ENCODE data around the gene ANO7. TPM values are rescaled to one million over a fixed set of nuclear protein-coding genes. Genes with fewer than 3 reads are reported as not detected.

Gene ANO7
- total and polyA plus RNA-seq, 2 of the 8 experiments (the other 6 are each of a cell fraction or from before 2014, with no cell fraction given): 3.2 to 6.9 TPM

- no peak overlapping the region for H3K4ac ChIP-seq (replicated peaks; ENCODE audit: insufficient read length, low read depth, low read length)
- no peaks in the 10 kb centered on the region for H3K4me1 ChIP-seq (replicated peaks in 1 of 4; ENCODE audit: control insufficient read depth in 3 of 4, insufficient read depth in 4 of 4, low read length in 3 of 4)
- H2BK15ac ChIP-seq (ENCODE audit: low read length): no peak overlapping the region
- H3K23me2 ChIP-seq (ENCODE audit: low read depth, low read length): 0 out of 2 replicates have a peak, but pooled peaks cover 3% of the 10 kb centered on the region
- H2BK20ac ChIP-seq (ENCODE audit: low read length): no peak overlapping the region
- no peak overlapping the region for H3K9ac ChIP-seq (replicated peaks in 1 of 4; ENCODE audit: extremely low read depth in 1 of 4, low read depth in 3 of 4, low read length in 3 of 4)
- no peak for TF ChIP-seq RBBP5 (IDR thresholded peaks at IDR 0.05; ENCODE audit: borderline replicate concordance, low read depth, low read length)
- TF ChIP-seq NRF1 (IDR thresholded peaks at IDR 0.05; ENCODE audit: low read depth, low read length): no peak
- TF ChIP-seq SUZ12 (IDR thresholded peaks at IDR 0.05; ENCODE audit: low read length): no peak
- TF ChIP-seq HDAC6 (IDR thresholded peaks at IDR 0.05; ENCODE audit: low read depth, low read length): no peak
- no peak for TF ChIP-seq POU5F1 (IDR thresholded peaks at IDR 0.05; ENCODE audit: low read depth, low read length)
- TF ChIP-seq MAX (IDR thresholded peaks at IDR 0.05): no peak
- no peak for TF ChIP-seq RXRA (IDR thresholded peaks at IDR 0.05; ENCODE audit: insufficient read depth, low read depth, low read length)
- no peak for TF ChIP-seq KDM1A (IDR thresholded peaks at IDR 0.05; ENCODE audit: borderline replicate concordance, low read length)
- TF ChIP-seq CTBP2 (IDR thresholded peaks at IDR 0.05; ENCODE audit: borderline replicate concordance, insufficient read depth, insufficient read length, low read length): no peak
- TF ChIP-seq E2F6 (IDR thresholded peaks at IDR 0.05): no peak
- no peak overlapping the region for H3K18ac ChIP-seq (ENCODE audit: extremely low read depth, low read length)
- POLR2A ChIA-PET (ENCODE audit: partially characterized antibody): interaction anchor here (0.8 to 1.1 kb wide), 2 partner anchors 15 to 18 kb away, joined by 3 to 4 read pairs; no protein-coding TSS in a partner anchor
- FAIRE-seq (no peak), DNase-seq (ENCODE audit: low read depth in 1 of 2, low spot score in 2 of 2) (no peak)
- H4K8ac ChIP-seq (ENCODE audit: extremely low read depth, insufficient read depth, low read length): no peak overlapping the region; the same call in 1 of the 2 replicates
- H3K4me2 ChIP-seq (ENCODE audit: insufficient read depth in 1 of 2, low read depth in 2 of 2, low read length in 2 of 2): no peak overlapping the region
- no peak overlapping the region for H2BK5ac ChIP-seq (ENCODE audit: low read depth, low read length)
- H3K14ac ChIP-seq (ENCODE audit: insufficient read length): no peak overlapping the region
- 94% methylated on average over 14 of the region's 14 CpGs; no CpG with 5 or more reads in 1 of the 2 experiments for WGBS, 2 experiments (ENCODE audit: extremely low coverage in 1 of 2, insufficient coverage in 1 of 2, insufficient read length in 1 of 2, insufficient replicate concordance in 2 of 2, low coverage in 1 of 2, low lambda C conversion rate in 2 of 2, missing lambda C conversion rate in 1 of 2)
- H3K36me3 ChIP-seq (ENCODE audit: control insufficient read depth in 2 of 4, insufficient read depth in 4 of 4, low read length in 3 of 4): peaks cover 6 to 20% (median 12%) of the 10 kb centered on the region in 4 experiments; a peak in 7 of 8 replicates
- H3K4me3 ChIP-seq (ENCODE audit: extremely low read depth in 1 of 4, insufficient read depth in 2 of 4, low read depth in 3 of 4, low read length in 4 of 4): no peak overlapping the region
- H3K56ac ChIP-seq (replicated peaks; ENCODE audit: insufficient read length, low read depth, low read length): no peak overlapping the region
- peaks cover 8% of the 10 kb centered on the region for H3K79me1 ChIP-seq (ENCODE audit: low read depth, low read length)
- H4K91ac ChIP-seq (replicated peaks; ENCODE audit: insufficient read length, low read length): no peak overlapping the region
- no peak overlapping the region for H2AFZ ChIP-seq (ENCODE audit: low read length)
- no peak overlapping the region for H2AK5ac ChIP-seq (ENCODE audit: low read depth, low read length)
- H4K5ac ChIP-seq (ENCODE audit: insufficient read length, low read depth, low read length): no peak overlapping the region
- no peak overlapping the region for H3K23ac ChIP-seq (ENCODE audit: insufficient read length)
- H2BK120ac ChIP-seq (replicated peaks; ENCODE audit: low read depth, low read length): no peak overlapping the region
- peaks cover 0 to 19% of the 10 kb centered on the region in 2 experiments for H4K20me1 ChIP-seq (replicated peaks in 1 of 2; ENCODE audit: control insufficient read depth in 1 of 2, insufficient read depth in 2 of 2, low read length in 2 of 2)
- no peak overlapping the region for H2BK12ac ChIP-seq (ENCODE audit: low read depth, low read length)
- H3K79me2 ChIP-seq (ENCODE audit: control insufficient read depth in 1 of 2, insufficient read depth in 2 of 2, low read length in 2 of 2): peaks cover 4 to 13% of the 10 kb centered on the region in 2 experiments; a peak in 2 of 4 replicates
- no peaks in the 10 kb centered on the region; a peak in 1 of 7 replicates for H3K27me3 ChIP-seq (replicated peaks in 1 of 4; ENCODE audit: control insufficient read depth in 3 of 4, extremely low read depth in 1 of 4, insufficient read depth in 3 of 4, low read length in 3 of 4)
- no peaks in the 10 kb centered on the region for H3K9me3 ChIP-seq (ENCODE audit: insufficient read depth in 2 of 2, low read depth in 1 of 2, low read length in 1 of 2)
- no peak overlapping the region for H3K27ac ChIP-seq (ENCODE audit: low read depth, low read length)
- CTCF ChIA-PET (ENCODE audit: partially characterized antibody): interaction anchor here (1.5 kb wide), 1 partner anchor 8 kb away, joined by 4 read pairs; the partner anchor contains the start of gene PASK
Measured at GRCh38 chr2:241141214-241141770, 47.2 kb upstream of the ANO7 start.
